M059J (cell line): Measurements from ENCODE around the gene ETFA. TPM values are rescaled to one million over a fixed set of nuclear protein-coding genes. Genes with fewer than 3 reads are reported as not detected.

Experiments used
- DNase-seq: peaks from one replicate; pipeline ENCODE4 v3.0.0-alpha.2; 2012; ENCODE audit warnings: low read depth
- total RNA-seq: library from RNA; depleted of rRNA; stranded (reverse); fragments of >200 nt; shearing (Covaris generic); gene quantifications from 2 replicates; pipeline ENCODE4 v1.2.3, GENCODE V29; 2014; rRNA removed

Gene ETFA
- total RNA-seq = 91.3 and 166 TPM in 2 replicates

- DNase-seq = peak; percentile 97
These were observed at the start of gene ETFA for GRCh38 chr15:76311100-76311953. ETFA (minus strand) TSS chr15:76311469; CDS start chr15:76311388, 81 bp downstream.

DNA sequence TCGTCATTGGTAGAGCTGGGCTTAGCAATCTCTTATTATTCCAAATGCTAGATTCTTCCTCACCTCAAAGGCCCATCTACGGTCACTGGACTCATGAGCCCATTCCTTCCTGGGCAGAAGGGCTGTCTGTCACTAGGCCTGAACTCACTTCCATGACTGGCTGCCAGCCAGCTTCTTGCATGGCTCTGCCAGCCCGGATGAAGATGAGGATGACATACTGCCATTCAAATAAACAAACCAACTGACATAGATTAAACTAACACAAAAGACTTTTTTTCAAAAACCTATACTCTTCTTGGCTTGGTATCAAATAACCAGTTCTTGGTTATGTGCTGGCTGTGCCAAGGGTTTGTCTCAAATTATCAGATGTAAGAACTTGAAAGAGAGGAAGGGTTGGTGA, 49.1 kb upstream of the ETFA start:
- peak; percentile 14 for DNase-seq

DNA sequence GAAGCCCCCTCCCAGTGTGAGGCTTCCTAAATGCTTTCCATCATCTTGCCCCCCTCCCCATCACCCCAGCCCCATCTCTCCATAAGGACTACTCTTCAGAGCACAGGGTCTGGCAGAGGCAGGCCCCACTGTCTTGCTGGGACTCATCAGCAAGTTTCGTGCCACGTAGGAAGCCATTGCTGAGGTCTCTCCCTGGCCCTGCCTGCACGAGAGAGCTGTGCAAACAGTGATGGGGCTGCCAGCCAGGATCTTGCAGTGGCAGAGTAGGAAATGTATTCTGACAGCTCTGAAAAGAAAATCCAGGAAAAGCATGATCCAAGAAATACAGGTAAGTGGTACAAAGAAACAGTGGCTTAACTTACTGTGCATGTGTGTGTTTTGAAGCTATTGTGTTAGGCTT, 47.9 kb upstream of the ETFA start:
- no peak for DNase-seq

DNA sequence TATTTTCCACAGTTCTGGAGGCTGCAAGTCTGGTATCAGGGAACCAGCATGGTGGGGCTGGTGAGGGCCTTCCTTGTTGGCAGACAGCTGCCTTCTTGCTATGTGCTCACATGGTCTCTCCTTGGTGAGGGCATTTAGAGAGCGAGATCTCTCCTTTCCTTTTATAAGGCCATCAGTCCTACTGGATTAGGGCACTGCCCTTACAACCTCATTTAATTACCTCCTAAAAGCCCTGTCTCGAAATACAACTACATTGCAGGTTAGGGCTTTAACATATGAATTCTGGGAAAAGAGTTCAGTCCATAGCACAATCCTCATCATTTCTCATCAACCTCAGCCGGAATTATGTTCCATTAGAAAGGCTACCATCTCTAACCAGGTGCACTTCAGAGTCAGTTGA, 47.2 kb upstream of the ETFA start:
- DNase-seq = no peak

DNA sequence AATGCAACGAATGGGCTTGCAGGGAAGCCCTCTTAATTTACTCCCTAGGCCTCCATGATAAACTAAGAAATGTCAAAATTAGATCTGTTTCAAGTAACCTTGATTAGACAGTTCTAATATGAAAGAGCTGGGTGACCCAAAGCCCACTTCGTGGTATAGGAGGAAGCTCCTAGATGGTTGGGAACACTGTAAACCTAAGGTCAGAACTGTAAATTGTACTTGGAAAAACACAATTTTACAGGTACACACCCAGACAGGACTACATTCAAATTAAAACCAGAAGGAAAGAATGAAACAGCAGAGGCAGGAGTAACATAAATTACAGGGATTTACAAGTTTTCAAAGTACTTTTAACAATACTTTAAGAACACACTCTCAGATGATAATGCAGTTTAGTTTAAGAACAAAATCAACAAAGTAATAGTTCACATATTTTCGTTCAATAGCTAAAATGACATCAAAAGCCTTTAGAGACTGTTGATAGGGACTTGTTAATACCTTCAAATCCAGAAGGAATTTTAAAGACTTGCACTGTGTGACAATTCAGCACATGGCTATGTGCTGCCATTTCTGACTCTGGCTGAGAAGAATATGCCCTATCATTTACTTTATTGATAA, 43.7 kb upstream of the ETFA start:
- no peak for DNase-seq

GRCh38 chr15:76353903-76354302, 42.6 kb upstream of the ETFA start:
- DNase-seq = no peak

DNA sequence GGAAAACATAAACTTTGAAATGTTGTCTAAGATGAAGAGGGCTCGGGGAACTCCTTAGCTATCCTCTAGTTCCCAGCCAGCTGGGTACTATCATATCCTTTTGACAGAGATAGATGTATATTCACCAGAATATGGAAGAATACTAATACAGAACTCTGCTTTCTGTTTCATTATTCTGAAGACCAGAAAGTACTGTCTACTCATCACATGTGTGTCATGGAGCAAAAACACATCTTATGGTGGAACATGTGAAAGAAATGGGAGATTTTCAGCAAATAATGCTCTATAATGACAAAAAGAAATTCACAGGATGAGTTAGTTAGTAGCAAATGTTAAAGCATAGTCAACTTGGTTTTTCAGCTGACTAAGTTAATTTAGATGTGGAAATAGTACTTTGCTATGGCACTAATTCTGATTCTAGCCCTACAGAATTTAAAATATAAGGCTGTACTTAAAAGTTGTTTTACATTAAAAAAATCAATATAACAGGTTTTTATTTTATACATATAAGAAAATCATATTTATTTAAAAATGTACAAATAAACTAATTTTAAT, 41.8 kb upstream of the ETFA start:
- no peak for DNase-seq

DNA sequence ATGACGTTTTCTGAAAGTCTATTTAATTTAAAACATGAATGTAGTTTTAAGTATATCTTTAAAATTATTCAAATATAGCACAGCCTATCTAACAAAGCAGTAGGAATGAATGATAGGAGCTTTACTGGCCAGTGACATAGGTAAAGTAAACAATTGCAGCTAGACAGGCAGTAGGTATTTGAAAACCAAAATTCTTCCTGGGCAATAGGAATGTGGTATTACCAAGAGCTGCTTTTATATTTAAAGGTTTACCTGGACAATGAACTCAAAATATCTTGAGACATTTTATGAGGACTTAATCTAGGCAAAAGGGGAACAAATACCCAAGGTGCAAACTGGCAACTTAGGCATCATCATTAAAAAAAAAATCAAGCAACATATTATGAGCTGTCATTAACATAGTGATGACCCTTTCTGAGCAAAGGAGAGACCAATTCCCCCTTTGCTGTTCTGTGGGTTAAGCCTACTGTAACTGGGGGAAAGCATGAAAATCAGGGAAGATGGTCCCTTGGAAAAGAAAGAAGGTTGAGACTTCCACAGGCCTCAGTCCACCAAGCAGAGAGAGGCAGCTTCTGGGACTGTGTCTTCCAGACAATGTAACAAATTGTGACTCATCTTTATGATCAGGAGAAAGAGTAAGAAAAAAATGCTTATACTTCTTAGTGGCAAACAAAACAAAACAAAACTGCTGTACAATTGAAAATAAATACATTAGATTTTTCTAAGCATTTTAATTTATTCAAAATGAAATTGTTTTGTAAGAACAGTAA, 38.2 kb upstream of the ETFA start:
- DNase-seq = peak; percentile 28

DNA sequence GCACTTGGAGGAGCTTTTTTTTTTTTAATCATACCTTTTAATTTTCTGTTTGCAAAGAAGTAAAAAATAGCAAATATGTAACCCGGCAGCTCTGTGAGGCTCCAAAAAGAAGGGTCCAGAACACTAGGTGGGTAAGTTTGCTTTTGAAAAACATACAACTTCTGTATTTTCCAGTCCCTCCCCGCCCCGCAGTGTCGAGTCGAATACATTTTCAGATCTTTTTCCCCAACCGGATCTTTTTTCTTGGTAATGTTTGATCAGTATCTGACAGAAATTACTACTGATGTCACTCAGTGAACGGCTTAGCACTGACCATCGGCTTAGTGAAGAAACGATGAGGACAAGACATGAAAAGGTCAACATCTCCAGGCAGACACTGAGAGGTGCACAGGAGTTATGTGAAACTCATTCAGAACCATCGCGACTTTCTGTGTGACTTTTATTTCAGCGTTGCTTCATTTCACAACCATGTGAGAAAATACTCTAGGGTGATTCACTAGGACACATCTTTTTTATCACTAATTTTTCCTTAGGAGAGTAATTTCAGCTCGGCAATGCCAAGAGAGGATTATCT, 36.3 kb upstream of the ETFA start:
- DNase-seq = no peak

DNA sequence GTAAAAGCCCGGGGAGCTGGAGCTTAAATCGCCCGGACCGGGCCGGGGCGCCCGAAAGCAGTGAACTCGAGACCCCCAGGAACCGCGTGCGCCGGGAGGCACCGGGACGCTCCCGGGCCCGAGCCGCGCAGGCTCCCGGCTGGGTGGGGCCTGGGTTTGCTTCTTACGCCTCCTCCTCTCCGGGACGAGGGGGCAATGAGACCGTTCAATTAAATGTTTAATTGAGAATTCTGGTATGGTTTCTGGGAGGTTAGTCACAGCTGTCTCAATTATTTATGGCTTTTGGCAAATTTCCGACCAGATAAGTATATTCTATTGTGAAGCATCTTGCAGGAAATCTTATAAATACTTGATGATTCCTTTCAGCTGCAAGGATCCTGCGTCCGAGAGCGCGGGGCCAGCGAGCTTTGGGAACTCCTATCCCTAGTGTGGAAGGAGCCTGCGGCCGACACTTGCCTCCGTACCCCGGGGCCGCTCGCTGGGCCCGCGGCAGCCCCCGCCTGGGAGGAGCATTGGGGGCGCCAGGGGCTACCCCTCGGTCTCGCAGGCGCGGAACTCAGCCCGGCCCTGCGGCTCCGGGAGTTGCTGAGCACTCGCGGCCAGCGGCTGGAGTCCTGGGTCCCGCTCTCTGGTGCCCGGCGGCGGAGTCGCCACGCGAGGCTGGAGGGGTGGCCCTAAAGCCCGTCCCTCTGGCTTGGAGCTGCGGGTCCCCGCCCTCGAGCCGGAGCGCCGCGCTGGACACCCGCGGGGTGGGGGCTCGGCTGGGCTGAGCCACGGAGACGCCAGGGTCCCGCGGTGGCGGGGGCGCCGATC, 35.6 kb upstream of the ETFA start:
- DNase-seq = peak; percentile 68

GRCh38 chr15:76345880-76346668, 34.8 kb upstream of the ETFA start:
- peak; percentile 25 for DNase-seq

GRCh38 chr15:76345583-76345879, 34.3 kb upstream of the ETFA start:
- no peak for DNase-seq

DNA sequence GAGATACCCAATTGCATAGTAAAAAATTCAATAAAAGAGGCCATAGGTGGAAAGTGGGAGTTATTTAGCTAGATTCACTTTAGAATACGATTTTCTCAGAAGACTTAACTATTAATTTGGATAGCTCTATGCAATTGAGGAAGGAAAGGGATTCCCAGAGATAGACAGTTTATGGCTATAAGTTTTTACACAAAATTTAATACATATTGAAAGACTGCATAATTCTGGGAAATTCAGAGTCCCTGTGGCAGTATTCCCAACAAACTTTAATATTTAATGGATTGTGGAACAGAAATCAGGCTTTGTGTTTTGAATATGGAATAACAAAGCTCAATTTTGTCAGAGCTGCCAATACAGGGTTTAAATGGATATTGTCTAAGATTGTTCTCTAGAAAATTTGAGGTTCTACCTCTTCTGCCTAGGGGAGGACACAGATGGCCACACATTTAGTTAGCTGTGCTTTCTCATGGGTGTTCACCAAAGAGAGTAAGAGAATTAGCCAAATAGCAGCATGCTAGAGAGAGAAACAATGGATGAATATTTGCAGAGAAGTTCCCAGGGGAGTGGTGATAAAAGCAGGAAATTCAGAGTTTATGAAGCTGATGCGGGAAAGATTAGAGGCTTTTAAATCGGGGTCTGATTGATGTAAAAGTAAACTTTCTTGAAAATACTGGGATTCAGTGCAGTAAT, 33.8 kb upstream of the ETFA start:
- DNase-seq = no peak

DNA sequence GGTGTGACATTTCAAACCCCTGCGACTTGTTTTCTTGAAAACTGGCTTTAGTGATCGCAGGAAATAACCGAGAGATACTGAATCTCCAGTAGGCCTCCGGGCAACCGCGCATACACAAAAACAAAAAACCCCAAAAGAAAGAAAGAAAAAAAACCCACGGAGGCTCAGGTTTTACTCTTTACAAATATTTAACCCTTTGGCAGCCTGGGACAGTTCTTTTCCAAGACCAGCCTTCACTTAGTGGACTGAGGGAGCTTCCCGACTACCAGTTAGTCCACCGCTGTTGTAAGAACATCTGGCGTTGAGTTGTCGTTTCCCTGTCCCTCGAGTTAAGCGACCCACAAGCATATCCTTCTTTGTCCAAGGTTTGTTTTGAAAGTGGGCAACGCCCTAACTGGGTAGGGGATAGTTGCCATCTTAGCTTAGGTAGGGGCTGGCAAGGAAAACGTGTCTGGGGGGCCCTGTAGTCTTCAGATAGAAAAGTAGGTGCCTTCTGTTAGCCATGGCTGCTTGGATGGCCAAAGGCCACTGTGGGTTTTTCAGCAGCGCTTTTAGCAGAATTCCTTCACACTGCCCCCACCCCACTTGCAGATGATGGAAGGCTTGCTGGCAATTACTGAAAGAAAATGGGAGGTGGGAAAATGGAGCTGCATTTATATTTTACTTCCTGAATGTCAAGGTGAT, 32.2 kb upstream of the ETFA start:
- DNase-seq = no peak

DNA sequence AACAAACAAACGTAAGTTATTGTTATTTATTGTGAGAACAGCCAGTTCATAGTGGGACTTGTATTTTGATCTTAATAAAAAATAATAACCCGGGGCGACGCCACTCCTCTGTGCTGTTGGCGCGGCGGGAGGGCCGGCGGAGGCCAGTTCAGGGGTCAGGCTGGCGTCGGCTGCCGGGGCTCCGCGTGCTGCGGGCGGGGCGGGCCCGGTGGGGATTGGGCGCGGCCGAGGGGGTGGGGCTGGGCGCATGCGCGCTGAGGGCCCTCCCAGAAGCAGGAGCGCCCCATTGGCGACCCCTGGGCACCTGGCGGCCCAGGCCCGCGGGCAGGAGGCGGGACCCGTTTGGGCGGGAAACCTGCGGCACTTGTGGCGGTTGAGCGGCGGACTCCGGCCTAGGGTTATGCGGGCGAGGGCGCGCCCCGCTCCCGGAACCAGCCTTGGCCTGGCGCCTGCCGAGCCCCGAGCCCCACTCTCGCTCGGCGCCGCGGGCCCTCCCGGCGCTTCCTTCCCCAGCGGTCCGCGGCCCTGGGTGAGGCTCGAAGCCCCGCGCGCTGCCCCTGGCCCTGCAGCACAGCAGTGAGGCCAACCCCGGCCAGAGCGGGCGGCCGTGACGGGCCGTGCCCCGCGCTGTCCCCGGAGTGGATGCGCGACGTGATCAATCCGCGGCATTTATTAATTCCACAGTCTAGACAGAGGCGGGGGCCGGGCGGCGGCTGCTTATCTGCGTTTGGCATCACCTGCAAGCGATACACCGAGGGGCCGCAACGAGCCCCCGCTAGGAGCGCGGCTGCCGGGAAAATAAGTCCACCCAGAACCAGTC, 31.3 kb upstream of the ETFA start:
- DNase-seq = no peak

- no peak for DNase-seq
These were observed 30.8 kb upstream of the ETFA start for GRCh38 chr15:76342058-76342381.

DNA sequence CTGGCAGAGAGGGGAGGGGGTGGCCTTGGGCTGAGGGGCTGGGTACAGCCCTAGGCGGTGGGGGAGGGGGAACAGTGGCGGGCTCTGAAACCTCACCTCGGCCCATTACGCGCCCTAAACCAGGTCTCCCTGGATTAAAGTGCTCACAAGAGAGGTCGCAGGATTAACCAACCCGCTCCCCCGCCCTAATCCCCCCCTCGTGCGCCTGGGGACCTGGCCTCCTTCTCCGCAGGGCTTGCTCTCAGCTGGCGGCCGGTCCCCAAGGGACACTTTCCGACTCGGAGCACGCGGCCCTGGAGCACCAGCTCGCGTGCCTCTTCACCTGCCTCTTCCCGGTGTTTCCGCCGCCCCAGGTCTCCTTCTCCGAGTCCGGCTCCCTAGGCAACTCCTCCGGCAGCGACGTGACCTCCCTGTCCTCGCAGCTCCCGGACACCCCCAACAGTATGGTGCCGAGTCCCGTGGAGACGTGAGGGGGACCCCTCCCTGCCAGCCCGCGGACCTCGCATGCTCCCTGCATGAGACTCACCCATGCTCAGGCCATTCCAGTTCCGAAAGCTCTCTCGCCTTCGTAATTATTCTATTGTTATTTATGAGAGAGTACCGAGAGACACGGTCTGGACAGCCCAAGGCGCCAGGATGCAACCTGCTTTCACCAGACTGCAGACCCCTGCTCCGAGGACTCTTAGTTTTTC, 30.2 kb upstream of the ETFA start:
- no peak for DNase-seq

- no peak for DNase-seq
These were observed 29.6 kb upstream of the ETFA start for GRCh38 chr15:76340803-76341365.
